ENCODE measurements around the gene RGS12.

RGS12 gene

GRCh38 chr4:3267576-3268394, 25.0 kb upstream of the RGS12 start:
- no peaks in the 10 kb centered on the region for H3K9me3 ChIP-seq (ENCODE audit: control insufficient read depth, insufficient read depth, low read length)
- no peaks in the 10 kb centered on the region for H3K27me3 ChIP-seq (ENCODE audit: control insufficient read depth, insufficient read depth, low read length)
- H3K4me3 ChIP-seq (ENCODE audit: low read depth, low read length), result no peak overlapping the region
- no peaks in the 10 kb centered on the region for H3K36me3 ChIP-seq (ENCODE audit: control insufficient read depth, insufficient read depth, low read length)
- no peak overlapping the region for H3K27ac ChIP-seq (ENCODE audit: low read depth, low read length)
- H3K4me1 ChIP-seq (ENCODE audit: control insufficient read depth, insufficient read depth, low read length), result no peaks in the 10 kb centered on the region
- no peak overlapping the region for H3K9ac ChIP-seq (ENCODE audit: low read depth, low read length)

- no peaks in the 10 kb centered on the region for H3K36me3 ChIP-seq (ENCODE audit: control insufficient read depth, insufficient read depth, low read length)
- H3K27ac ChIP-seq (ENCODE audit: low read depth, low read length), result no peak overlapping the region
- H3K9ac ChIP-seq (ENCODE audit: low read depth, low read length), result no peak overlapping the region
- H3K4me3 ChIP-seq (ENCODE audit: low read depth, low read length), result no peak overlapping the region
- H3K27me3 ChIP-seq (ENCODE audit: control insufficient read depth, insufficient read depth, low read length), result no peaks in the 10 kb centered on the region
- H3K9me3 ChIP-seq (ENCODE audit: control insufficient read depth, insufficient read depth, low read length), result no peaks in the 10 kb centered on the region
- no peaks in the 10 kb centered on the region for H3K4me1 ChIP-seq (ENCODE audit: control insufficient read depth, insufficient read depth, low read length)
Observed at GRCh38 chr4:3268395-3269104, 24.3 kb upstream of the RGS12 start.

- Histone ChIP-seq H3K4me3 (ENCODE audit: low read depth, low read length) (no peak overlapping the region), H3K36me3 (ENCODE audit: control insufficient read depth, insufficient read depth, low read length) (no peaks in the 10 kb centered on the region), H3K9me3 (ENCODE audit: control insufficient read depth, insufficient read depth, low read length) (no peaks in the 10 kb centered on the region), H3K27ac (ENCODE audit: low read depth, low read length) (no peak overlapping the region), H3K27me3 (ENCODE audit: control insufficient read depth, insufficient read depth, low read length) (no peaks in the 10 kb centered on the region), H3K9ac (ENCODE audit: low read depth, low read length) (no peak overlapping the region), H3K4me1 (ENCODE audit: control insufficient read depth, insufficient read depth, low read length) (no peaks in the 10 kb centered on the region)
Observed at GRCh38 chr4:3269105-3269927, 23.5 kb upstream of the RGS12 start.

DNA sequence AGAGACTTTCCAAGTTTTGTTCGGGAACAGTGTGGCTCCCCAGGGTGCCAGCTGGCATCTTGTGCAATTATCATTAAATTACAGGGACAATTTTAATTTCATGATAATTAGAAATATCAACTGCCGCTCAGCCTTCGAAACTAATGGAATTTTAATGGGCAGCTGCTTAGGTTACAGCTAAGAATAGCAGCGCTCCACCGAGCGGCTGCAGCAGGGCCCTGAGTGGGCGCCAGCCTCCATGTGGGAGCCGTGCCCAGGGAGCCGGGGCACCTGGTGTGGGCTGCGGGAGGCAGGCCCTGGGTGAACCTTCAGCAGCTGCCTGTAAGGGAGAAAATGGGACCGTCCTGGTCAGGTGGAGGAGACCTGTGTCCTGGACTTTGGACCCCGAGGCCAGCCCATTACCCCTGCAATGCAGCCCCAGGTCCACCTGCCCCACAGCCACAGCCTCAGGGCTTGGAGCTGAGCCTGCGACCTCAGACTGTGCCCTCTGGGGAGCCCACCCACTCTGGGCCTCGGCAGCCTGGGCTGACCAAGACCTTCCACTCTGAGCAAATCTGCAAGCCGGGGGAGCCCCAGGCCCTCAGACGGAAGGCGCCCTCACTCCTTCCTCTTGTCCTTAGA, 22.7 kb upstream of the RGS12 start:
- H3K4me1 ChIP-seq (ENCODE audit: control insufficient read depth, insufficient read depth, low read length), result no peaks in the 10 kb centered on the region
- H3K9ac ChIP-seq (ENCODE audit: low read depth, low read length), result no peak overlapping the region
- no peak overlapping the region for H3K27ac ChIP-seq (ENCODE audit: low read depth, low read length)
- H3K36me3 ChIP-seq (ENCODE audit: control insufficient read depth, insufficient read depth, low read length), result no peaks in the 10 kb centered on the region
- no peak overlapping the region for H3K4me3 ChIP-seq (ENCODE audit: low read depth, low read length)
- no peaks in the 10 kb centered on the region for H3K9me3 ChIP-seq (ENCODE audit: control insufficient read depth, insufficient read depth, low read length)
- no peaks in the 10 kb centered on the region for H3K27me3 ChIP-seq (ENCODE audit: control insufficient read depth, insufficient read depth, low read length)

DNA sequence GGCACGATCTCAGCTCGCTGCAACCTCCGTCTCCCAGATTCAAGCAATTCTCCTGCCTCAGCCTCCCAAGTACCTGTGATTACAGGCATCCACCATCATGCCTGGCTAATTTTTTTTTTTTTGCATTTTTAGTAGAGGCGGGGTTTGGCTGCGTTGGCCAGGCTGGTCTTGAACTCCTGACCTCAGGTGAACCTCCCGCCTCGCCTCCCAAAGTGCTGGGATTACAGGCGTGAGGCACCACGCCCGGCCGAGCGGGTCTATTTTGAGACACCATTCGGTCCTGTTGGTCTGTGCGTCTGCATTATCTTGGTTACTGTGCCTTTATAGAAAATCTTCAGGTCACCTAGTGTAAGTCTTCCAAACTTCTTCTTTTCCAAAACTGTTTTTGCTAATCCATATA, 21.7 kb upstream of the RGS12 start:
- H3K27ac ChIP-seq (ENCODE audit: low read depth, low read length), result no peak overlapping the region
- H3K9me3 ChIP-seq (ENCODE audit: control insufficient read depth, insufficient read depth, low read length), result no peaks in the 10 kb centered on the region

GRCh38 chr4:3276986-3277385, 15.8 kb upstream of the RGS12 start:
- Histone ChIP-seq H3K4me1 (ENCODE audit: control insufficient read depth, insufficient read depth, low read length) (no peaks in the 10 kb centered on the region), H3K27ac (ENCODE audit: low read depth, low read length) (no peak overlapping the region), H3K9me3 (ENCODE audit: control insufficient read depth, insufficient read depth, low read length) (no peaks in the 10 kb centered on the region), H3K36me3 (ENCODE audit: control insufficient read depth, insufficient read depth, low read length) (no peaks in the 10 kb centered on the region), H3K27me3 (ENCODE audit: control insufficient read depth, insufficient read depth, low read length) (no peaks in the 10 kb centered on the region), H3K9ac (ENCODE audit: low read depth, low read length) (no peak overlapping the region), H3K4me3 (ENCODE audit: low read depth, low read length) (no peak overlapping the region)

More for the DNA sequence above, 21.7 kb upstream of the RGS12 start:
- Histone ChIP-seq H3K27me3 (ENCODE audit: control insufficient read depth, insufficient read depth, low read length) (no peaks in the 10 kb centered on the region), H3K4me1 (ENCODE audit: control insufficient read depth, insufficient read depth, low read length) (no peaks in the 10 kb centered on the region), H3K9ac (ENCODE audit: low read depth, low read length) (no peak overlapping the region), H3K36me3 (ENCODE audit: control insufficient read depth, insufficient read depth, low read length) (no peaks in the 10 kb centered on the region), H3K4me3 (ENCODE audit: low read depth, low read length) (no peak overlapping the region)

DNA sequence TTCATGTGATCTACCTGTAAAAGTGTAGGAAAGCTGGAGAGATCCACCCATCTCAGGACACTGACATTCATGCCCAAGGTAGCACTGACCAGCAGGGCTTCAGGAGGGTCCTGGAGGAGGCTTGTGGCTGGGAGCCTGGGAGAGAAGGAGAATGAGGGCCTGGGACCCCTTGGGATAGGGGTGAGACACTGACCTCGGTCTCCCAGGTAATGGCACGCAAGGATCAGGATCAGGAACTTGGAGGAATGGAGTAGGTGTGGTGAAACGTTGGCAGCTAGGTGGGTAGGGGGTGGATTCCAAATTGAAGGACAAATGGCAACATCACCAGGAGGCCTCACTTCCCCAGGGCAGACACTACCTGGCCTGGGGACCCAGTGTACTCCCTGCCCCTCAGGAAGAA, 12.4 kb upstream of the RGS12 start:
- Histone ChIP-seq H3K27me3 (ENCODE audit: control insufficient read depth, insufficient read depth, low read length) (no peaks in the 10 kb centered on the region), H3K9ac (ENCODE audit: low read depth, low read length) (no peak overlapping the region), H3K4me3 (ENCODE audit: low read depth, low read length) (no peak overlapping the region), H3K36me3 (ENCODE audit: control insufficient read depth, insufficient read depth, low read length) (no peaks in the 10 kb centered on the region), H3K9me3 (ENCODE audit: control insufficient read depth, insufficient read depth, low read length) (no peaks in the 10 kb centered on the region), H3K4me1 (ENCODE audit: control insufficient read depth, insufficient read depth, low read length) (no peaks in the 10 kb centered on the region), H3K27ac (ENCODE audit: low read depth, low read length) (no peak overlapping the region)

GRCh38 chr4:3283483-3283882, 9.3 kb upstream of the RGS12 start:
- Histone ChIP-seq H3K9ac (ENCODE audit: low read depth, low read length) (no peak overlapping the region), H3K9me3 (ENCODE audit: control insufficient read depth, insufficient read depth, low read length) (no peaks in the 10 kb centered on the region), H3K36me3 (ENCODE audit: control insufficient read depth, insufficient read depth, low read length) (no peaks in the 10 kb centered on the region), H3K4me3 (ENCODE audit: low read depth, low read length) (no peak overlapping the region), H3K27ac (ENCODE audit: low read depth, low read length) (no peak overlapping the region), H3K27me3 (ENCODE audit: control insufficient read depth, insufficient read depth, low read length) (no peaks in the 10 kb centered on the region), H3K4me1 (ENCODE audit: control insufficient read depth, insufficient read depth, low read length) (no peaks in the 10 kb centered on the region; the same call in 1 of the 2 replicates)

DNA sequence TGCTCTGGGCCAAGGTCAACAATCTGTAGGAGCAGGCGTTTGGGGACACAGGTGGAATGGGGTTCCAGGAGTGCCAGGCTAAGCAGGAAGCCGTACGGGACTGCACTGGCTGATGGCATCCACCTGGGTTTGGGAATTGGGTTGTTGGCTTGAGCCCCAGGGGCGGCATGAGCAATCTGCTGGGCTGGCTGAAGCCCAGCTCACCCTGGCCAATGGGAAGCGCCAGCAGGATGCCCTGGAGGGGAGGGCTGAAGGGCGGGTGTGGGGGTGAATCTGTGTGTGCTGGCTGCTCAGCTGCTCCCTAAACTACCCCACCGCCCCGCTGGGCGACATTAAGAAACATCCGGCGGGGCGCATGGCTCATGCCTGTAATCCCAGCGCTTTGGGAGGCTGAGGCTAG, 8.9 kb upstream of the RGS12 start:
- H3K4me3 ChIP-seq (ENCODE audit: low read depth, low read length), result no peak overlapping the region
- no peaks in the 10 kb centered on the region; the same call in 1 of the 2 replicates for H3K4me1 ChIP-seq (ENCODE audit: control insufficient read depth, insufficient read depth, low read length)
- H3K36me3 ChIP-seq (ENCODE audit: control insufficient read depth, insufficient read depth, low read length), result no peaks in the 10 kb centered on the region
- no peaks in the 10 kb centered on the region for H3K9me3 ChIP-seq (ENCODE audit: control insufficient read depth, insufficient read depth, low read length)
- H3K27me3 ChIP-seq (ENCODE audit: control insufficient read depth, insufficient read depth, low read length), result no peaks in the 10 kb centered on the region
- H3K9ac ChIP-seq (ENCODE audit: low read depth, low read length), result no peak overlapping the region
- no peak overlapping the region for H3K27ac ChIP-seq (ENCODE audit: low read depth, low read length)

GRCh38 chr4:3284734-3285557, 7.9 kb upstream of the RGS12 start:
- Histone ChIP-seq H3K36me3 (ENCODE audit: control insufficient read depth, insufficient read depth, low read length) (no peaks in the 10 kb centered on the region), H3K27me3 (ENCODE audit: control insufficient read depth, insufficient read depth, low read length) (peaks cover under 1% of the 10 kb centered on the region; the same call in 1 of the 2 replicates), H3K9ac (ENCODE audit: low read depth, low read length) (no peak overlapping the region), H3K27ac (ENCODE audit: low read depth, low read length) (no peak overlapping the region), H3K4me3 (ENCODE audit: low read depth, low read length) (no peak overlapping the region), H3K9me3 (ENCODE audit: control insufficient read depth, insufficient read depth, low read length) (no peaks in the 10 kb centered on the region), H3K4me1 (ENCODE audit: control insufficient read depth, insufficient read depth, low read length) (no peaks in the 10 kb centered on the region; the same call in 1 of the 2 replicates)

Measured in HUES48 (cell line).